ENCODE results near the gene SLC7A9.

SLC7A9 gene

DNA sequence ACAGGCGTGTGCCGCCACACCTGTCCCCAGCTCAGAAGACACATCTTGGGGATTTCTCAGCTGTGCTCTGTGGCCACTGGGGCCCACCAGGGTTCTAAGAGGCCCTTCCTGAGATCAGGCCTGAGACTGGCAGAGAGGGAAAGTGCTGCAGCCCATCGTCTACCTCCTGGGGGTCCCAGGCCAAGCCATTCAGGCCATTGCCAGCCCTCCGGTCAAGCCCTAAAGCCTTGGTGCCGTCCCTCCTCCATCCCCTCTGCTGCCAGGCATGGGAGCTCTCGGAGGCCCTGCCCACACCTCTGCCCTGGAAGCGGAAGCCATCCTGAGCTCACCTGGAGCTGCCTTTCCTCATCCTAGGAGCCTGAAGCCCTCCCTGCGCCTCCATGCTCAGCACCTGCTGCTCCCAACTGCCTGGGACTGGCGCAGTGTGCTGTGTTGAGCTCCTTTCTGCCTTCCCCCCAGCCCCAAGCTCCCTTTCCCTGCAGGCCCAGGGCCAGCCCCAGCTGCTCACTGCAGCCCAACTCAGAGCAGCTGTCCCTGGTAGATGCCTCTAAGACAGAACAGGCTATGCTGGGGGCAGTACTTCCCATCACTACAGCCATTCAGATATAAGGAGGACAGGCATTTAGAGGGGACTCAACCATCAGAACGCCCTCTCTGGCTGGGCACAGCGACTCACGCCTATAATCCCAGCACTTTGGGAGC lies 2.9 kb downstream of the SLC7A9 start:
- H3K36me3 ChIP-seq (ENCODE audit: insufficient read depth, low read length) = no peaks in the 10 kb centered on the region
- no peaks in the 10 kb centered on the region for H3K27me3 ChIP-seq (ENCODE audit: insufficient read depth, low read length)
- no peaks in the 10 kb centered on the region for H3F3A ChIP-seq (ENCODE audit: insufficient read depth, low read length)
- no peaks in the 10 kb centered on the region for H3K9me2 ChIP-seq (ENCODE audit: low read depth, low read length)
- H3K9me3 ChIP-seq (ENCODE audit: low read length) = no peaks in the 10 kb centered on the region
- H3K4me2 ChIP-seq (ENCODE audit: low read length) = no peak overlapping the region
- H3K79me2 ChIP-seq (ENCODE audit: insufficient read depth, low read length) = no peaks in the 10 kb centered on the region
- no peak overlapping the region for H3K4me3 ChIP-seq (ENCODE audit: low read depth, low read length, poor library complexity, severe bottlenecking)
- H3K9ac ChIP-seq (ENCODE audit: low read length) = no peak overlapping the region
- H4K20me1 ChIP-seq (ENCODE audit: insufficient read depth, low read length) = no peaks in the 10 kb centered on the region
- TF ChIP-seq EZH2 (IDR thresholded peaks at IDR 0.05; ENCODE audit: borderline replicate concordance, low read length) = no peak
- TF ChIP-seq, protein P1, sequence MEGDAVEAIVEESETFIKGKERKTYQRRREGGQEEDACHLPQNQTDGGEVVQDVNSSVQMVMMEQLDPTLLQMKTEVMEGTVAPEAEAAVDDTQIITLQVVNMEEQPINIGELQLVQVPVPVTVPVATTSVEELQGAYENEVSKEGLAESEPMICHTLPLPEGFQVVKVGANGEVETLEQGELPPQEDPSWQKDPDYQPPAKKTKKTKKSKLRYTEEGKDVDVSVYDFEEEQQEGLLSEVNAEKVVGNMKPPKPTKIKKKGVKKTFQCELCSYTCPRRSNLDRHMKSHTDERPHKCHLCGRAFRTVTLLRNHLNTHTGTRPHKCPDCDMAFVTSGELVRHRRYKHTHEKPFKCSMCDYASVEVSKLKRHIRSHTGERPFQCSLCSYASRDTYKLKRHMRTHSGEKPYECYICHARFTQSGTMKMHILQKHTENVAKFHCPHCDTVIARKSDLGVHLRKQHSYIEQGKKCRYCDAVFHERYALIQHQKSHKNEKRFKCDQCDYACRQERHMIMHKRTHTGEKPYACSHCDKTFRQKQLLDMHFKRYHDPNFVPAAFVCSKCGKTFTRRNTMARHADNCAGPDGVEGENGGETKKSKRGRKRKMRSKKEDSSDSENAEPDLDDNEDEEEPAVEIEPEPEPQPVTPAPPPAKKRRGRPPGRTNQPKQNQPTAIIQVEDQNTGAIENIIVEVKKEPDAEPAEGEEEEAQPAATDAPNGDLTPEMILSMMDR (IDR thresholded peaks at IDR 0.05; ENCODE audit: low read length) = no peak
- H3K27ac ChIP-seq (ENCODE audit: low read depth, low read length, poor library complexity, severe bottlenecking) = no peak overlapping the region
- H2AFZ ChIP-seq (ENCODE audit: low read length) = no peak overlapping the region
- no peaks in the 10 kb centered on the region for H3K4me1 ChIP-seq (ENCODE audit: insufficient read depth, low read length, severe bottlenecking)

DNA sequence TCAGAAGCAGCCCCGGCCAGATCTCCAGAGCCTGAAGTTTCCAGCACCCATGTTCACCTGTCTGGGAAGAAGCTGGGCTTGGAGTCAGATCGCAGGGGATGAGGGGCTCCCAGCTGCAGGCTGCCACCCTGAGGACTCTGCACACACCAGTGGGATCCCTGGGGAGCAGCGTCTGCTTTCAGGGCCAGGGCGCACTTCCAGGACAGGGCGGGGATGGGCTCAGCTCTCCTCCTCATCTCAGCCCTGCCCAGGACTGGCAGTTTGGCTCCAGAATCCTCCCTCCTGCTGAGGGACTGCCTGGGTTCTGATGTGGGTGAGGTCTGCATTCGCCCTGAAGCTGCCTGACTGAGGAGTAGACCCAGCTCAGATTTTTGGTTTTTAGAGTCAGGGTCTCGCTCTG lies 3.5 kb downstream of the SLC7A9 start:
- H3F3A ChIP-seq (ENCODE audit: insufficient read depth, low read length) = no peaks in the 10 kb centered on the region

DNA sequence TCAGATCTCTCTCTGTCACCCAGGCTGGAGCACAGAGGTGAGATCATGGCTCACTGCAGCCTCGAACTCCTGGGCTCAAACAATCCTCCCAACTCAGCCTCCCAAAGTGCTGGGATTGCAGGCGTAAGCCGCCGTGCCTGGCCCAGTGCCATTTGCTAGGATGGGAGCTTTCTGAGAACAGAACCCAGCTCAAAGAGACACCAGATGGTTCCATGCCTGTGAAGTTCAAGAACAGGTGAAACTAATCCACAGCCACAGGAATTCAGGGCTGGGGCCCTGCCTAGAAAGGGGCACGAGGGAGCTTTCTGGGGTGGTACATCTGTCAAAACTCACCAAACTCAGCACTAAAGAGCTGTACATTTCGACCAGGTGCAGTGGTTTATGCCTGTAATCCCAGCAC lies 4.2 kb downstream of the SLC7A9 start:
- Histone ChIP-seq H3K4me2 (ENCODE audit: low read length) (no peak overlapping the region), H3F3A (ENCODE audit: insufficient read depth, low read length) (no peaks in the 10 kb centered on the region), H4K20me1 (ENCODE audit: insufficient read depth, low read length) (no peaks in the 10 kb centered on the region), H3K4me3 (ENCODE audit: low read depth, low read length, poor library complexity, severe bottlenecking) (no peak overlapping the region), H2AFZ (ENCODE audit: low read length) (no peak overlapping the region), H3K27ac (ENCODE audit: low read depth, low read length, poor library complexity, severe bottlenecking) (no peak overlapping the region), H3K79me2 (ENCODE audit: insufficient read depth, low read length) (no peaks in the 10 kb centered on the region), H3K9me3 (ENCODE audit: low read length) (no peaks in the 10 kb centered on the region), H3K36me3 (ENCODE audit: insufficient read depth, low read length) (no peaks in the 10 kb centered on the region), H3K9ac (ENCODE audit: low read length) (no peak overlapping the region), H3K4me1 (ENCODE audit: insufficient read depth, low read length, severe bottlenecking) (no peaks in the 10 kb centered on the region), H3K9me2 (ENCODE audit: low read depth, low read length) (no peaks in the 10 kb centered on the region), H3K27me3 (ENCODE audit: insufficient read depth, low read length) (no peaks in the 10 kb centered on the region)
- TF ChIP-seq, protein P1 (IDR thresholded peaks at IDR 0.05; ENCODE audit: low read length) = no peak
- TF ChIP-seq EZH2 (IDR thresholded peaks at IDR 0.05; ENCODE audit: borderline replicate concordance, low read length) = no peak

More for the DNA sequence above, 3.5 kb downstream of the SLC7A9 start:
- Histone ChIP-seq H3K27ac (ENCODE audit: low read depth, low read length, poor library complexity, severe bottlenecking) (no peak overlapping the region), H3K4me1 (ENCODE audit: insufficient read depth, low read length, severe bottlenecking) (no peaks in the 10 kb centered on the region), H3K27me3 (ENCODE audit: insufficient read depth, low read length) (no peaks in the 10 kb centered on the region), H3K36me3 (ENCODE audit: insufficient read depth, low read length) (no peaks in the 10 kb centered on the region), H3K4me2 (ENCODE audit: low read length) (no peak overlapping the region), H3K9ac (ENCODE audit: low read length) (no peak overlapping the region), H3K9me2 (ENCODE audit: low read depth, low read length) (no peaks in the 10 kb centered on the region), H4K20me1 (ENCODE audit: insufficient read depth, low read length) (no peaks in the 10 kb centered on the region), H3K79me2 (ENCODE audit: insufficient read depth, low read length) (no peaks in the 10 kb centered on the region), H2AFZ (ENCODE audit: low read length) (no peak overlapping the region), H3K4me3 (ENCODE audit: low read depth, low read length, poor library complexity, severe bottlenecking) (no peak overlapping the region), H3K9me3 (ENCODE audit: low read length) (no peaks in the 10 kb centered on the region)
- TF ChIP-seq, protein P1 (IDR thresholded peaks at IDR 0.05; ENCODE audit: low read length) = no peak

Measured in OCI-LY1 (cell line).